MM.1S (cell line): ENCODE results near the gene AMBRA1.

Experiments used
- DNase-seq: peaks from one replicate; pipeline ENCODE4 v3.0.0-alpha.2; 2015
- H2AFZ ChIP-seq: fragments of 300-600 bp; sonication (generic); 2 replicates; pipeline ENCODE4 v1.6.0; 2016; ENCODE audit warnings: antibody characterized with exemption, low read length
- H3F3A ChIP-seq: fragments of 300-600 bp; sonication (generic); 2 replicates; pipeline ENCODE4 v1.6.1; 2016; ENCODE audit warnings: mild to moderate bottlenecking, antibody characterized with exemption, low read length, moderate library complexity, mixed read lengths; ENCODE audit not compliant: insufficient read depth
- H3K27ac ChIP-seq: fragments of 300-600 bp; sonication (generic); 2 replicates; pipeline ENCODE4 v1.5.1; 2016; ENCODE audit warnings: mild to moderate bottlenecking, low read length
- H3K27me3 ChIP-seq: fragments of 300-600 bp; sonication (generic); replicated peaks from 2 replicates; pipeline ENCODE4 v1.6.0; 2016; ENCODE audit warnings: low read length; ENCODE audit not compliant: insufficient read depth
- H3K36me3 ChIP-seq: fragments of 300-600 bp; sonication (generic); replicated peaks from 2 replicates; pipeline ENCODE4 v1.6.1; 2016; ENCODE audit warnings: mild to moderate bottlenecking, low read length, mixed read lengths; ENCODE audit not compliant: insufficient read depth
- H3K4me1 ChIP-seq: fragments of 300-600 bp; sonication (generic); 2 replicates; pipeline ENCODE4 v1.6.1; 2016; ENCODE audit warnings: low read length, mixed read lengths
- H3K4me2 ChIP-seq: fragments of 300-600 bp; sonication (generic); 2 replicates; pipeline ENCODE4 v1.6.0; 2016; ENCODE audit warnings: low read depth, low read length
- H3K4me3 ChIP-seq: fragments of 300-600 bp; sonication (generic); 2 replicates; pipeline ENCODE4 v1.5.1; 2016; ENCODE audit warnings: low read length, mixed read lengths
- H3K79me2 ChIP-seq: fragments of 300-600 bp; sonication (generic); 2 replicates; pipeline ENCODE4 v1.6.1; 2016; ENCODE audit warnings: mixed run types, low read length, mixed read lengths
- H3K9ac ChIP-seq: fragments of 300-600 bp; sonication (generic); 2 replicates; pipeline ENCODE4 v1.6.1; 2016; ENCODE audit warnings: low read length, mixed read lengths
- H3K9me2 ChIP-seq: fragments of 300-600 bp; sonication (generic); replicated peaks from 2 replicates; pipeline ENCODE4 v1.6.1; 2016; ENCODE audit warnings: mild to moderate bottlenecking, low read length, mixed read lengths; ENCODE audit not compliant: insufficient read depth
- H3K9me3 ChIP-seq: fragments of 300-600 bp; sonication (generic); replicated peaks from 2 replicates; pipeline ENCODE4 v1.6.1; 2016; ENCODE audit warnings: mild to moderate bottlenecking, low read length, mixed read lengths; ENCODE audit not compliant: insufficient read depth
- H4K20me1 ChIP-seq: fragments of 300-600 bp; sonication (generic); 2 replicates; pipeline ENCODE4 v1.6.1; 2016; ENCODE audit warnings: mild to moderate bottlenecking, low read length, moderate library complexity, mixed read lengths; ENCODE audit not compliant: insufficient read depth
- EZH2 ChIP-seq: fragments of 300-600 bp; sonication (generic); optimal IDR thresholded peaks from 2 replicates; pipeline ENCODE3; 2017; ENCODE audit warnings: low read depth, mild to moderate bottlenecking, antibody characterized with exemption, low read length, mixed read lengths
- EZH2phosphoT487 ChIP-seq: fragments of 300-600 bp; sonication (generic); IDR thresholded peaks from 2 replicates; pipeline ENCODE4 v1.6.1; 2018; ENCODE audit warnings: antibody characterized with exemption, low read length
- TF ChIP-seq, protein P1 (sequence below): fragments of 300-600 bp; sonication (generic); IDR thresholded peaks from 2 replicates; pipeline ENCODE4 v1.5.1; 2016; ENCODE audit warnings: antibody characterized with exemption, low read length, mixed read lengths

The AMBRA1 gene

DNA sequence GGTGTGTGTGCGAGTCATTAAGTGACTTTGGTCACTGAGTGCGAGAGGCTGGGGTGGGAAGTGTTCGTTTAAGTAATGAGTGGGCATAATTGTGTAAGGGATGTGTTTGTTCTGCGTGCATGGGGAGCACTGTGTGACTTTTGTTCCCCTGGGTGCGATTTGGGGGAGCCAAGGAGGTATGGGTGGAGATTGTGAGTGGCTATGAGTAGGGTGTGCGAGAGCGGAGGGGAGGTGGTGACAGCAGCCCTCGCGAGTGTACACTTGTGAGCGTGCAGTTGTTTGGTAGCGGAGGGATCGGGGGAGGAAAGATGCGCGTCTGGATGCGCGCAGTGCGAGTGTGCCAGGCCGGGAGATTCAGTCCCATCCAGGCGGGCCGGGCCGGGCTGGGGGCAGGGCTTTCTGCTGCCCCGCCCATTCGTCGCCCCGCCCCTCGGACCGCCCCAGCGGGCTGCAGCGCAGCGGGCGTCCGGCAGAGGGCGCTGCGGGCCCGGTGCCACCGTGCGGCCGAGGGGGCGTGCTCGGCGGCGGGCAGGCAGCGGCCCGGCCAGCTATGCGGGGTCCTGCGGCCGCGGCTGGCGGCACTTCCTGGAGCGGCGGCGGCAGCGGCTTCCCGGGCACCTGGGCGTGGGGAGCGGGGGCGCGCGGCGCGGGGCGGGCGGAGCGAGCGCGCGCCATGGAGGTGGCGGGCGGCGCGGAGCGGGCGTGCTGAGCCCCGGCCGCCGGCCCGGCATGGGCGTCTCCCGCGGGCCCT lies 246.8 kb downstream of the AMBRA1 start, which contains the start of gene DGKZ:
DGKZ (plus strand) TSS at position 578 of the 751 bp plus-strand sequence. CDS start 197 bp downstream, outside the sequence.
- no peak for TF ChIP-seq EZH2phosphoT487
- TF ChIP-seq, protein P1, sequence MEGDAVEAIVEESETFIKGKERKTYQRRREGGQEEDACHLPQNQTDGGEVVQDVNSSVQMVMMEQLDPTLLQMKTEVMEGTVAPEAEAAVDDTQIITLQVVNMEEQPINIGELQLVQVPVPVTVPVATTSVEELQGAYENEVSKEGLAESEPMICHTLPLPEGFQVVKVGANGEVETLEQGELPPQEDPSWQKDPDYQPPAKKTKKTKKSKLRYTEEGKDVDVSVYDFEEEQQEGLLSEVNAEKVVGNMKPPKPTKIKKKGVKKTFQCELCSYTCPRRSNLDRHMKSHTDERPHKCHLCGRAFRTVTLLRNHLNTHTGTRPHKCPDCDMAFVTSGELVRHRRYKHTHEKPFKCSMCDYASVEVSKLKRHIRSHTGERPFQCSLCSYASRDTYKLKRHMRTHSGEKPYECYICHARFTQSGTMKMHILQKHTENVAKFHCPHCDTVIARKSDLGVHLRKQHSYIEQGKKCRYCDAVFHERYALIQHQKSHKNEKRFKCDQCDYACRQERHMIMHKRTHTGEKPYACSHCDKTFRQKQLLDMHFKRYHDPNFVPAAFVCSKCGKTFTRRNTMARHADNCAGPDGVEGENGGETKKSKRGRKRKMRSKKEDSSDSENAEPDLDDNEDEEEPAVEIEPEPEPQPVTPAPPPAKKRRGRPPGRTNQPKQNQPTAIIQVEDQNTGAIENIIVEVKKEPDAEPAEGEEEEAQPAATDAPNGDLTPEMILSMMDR: peak; percentile 44
- no peak for TF ChIP-seq EZH2
- DNase-seq: peak; percentile 90
- H3F3A ChIP-seq: no peaks in the 10 kb centered on the region
- H4K20me1 ChIP-seq: no peaks in the 10 kb centered on the region
- H3K27ac ChIP-seq: no peak within 1 kb of the TSS
- H3K36me3 ChIP-seq: no peaks in the 10 kb centered on the region
- peaks cover 33% of the 10 kb centered on the region for H3K27me3 ChIP-seq
- peak within 1 kb of the TSS; percentile 78 for H3K9ac ChIP-seq
- peak within 1 kb of the TSS; percentile 97 for H3K4me3 ChIP-seq
- H3K4me1 ChIP-seq: peaks cover 13% of the 10 kb centered on the region
- H3K9me3 ChIP-seq: no peaks in the 10 kb centered on the region
- no peaks in the 10 kb centered on the region for H3K9me2 ChIP-seq
- peak within 1 kb of the TSS; percentile 76 for H2AFZ ChIP-seq
- H3K4me2 ChIP-seq: peak within 1 kb of the TSS; percentile 98
- H3K79me2 ChIP-seq: peaks cover 38% of the 10 kb centered on the region
